TTC549 (cell line): ENCODE results near the gene ZGPAT.
"Not testable (repeated sequence)": the region's sequence is repeated elsewhere in the genome, so short reads cannot be mapped to it uniquely, and the experiment has no call there.

Experiments used
- FAIRE-seq: peaks from 2 replicates; lab custom pipeline; 2012; peaks lifted over from hg19 to GRCh38; lab: Jason Lieb, UNC

The ZGPAT gene

GRCh38 chr20:63707558-63708300 is at the start of gene ZGPAT, which contains the start of gene ARFRP1:
TSS of gene ZGPAT (plus strand) at chr20:63708039. CDS start at chr20:63708581, 542 bp downstream.
TSS of gene ARFRP1 (minus strand) at chr20:63707976. CDS start at chr20:63707091, 885 bp downstream.
- no peak for FAIRE-seq

- FAIRE-seq, result no peak
These were observed 49.1 kb upstream of the ZGPAT start for GRCh38 chr20:63658749-63659187.

GRCh38 chr20:63659370-63659769 is 48.5 kb upstream of the ZGPAT start:
- FAIRE-seq, result no peak

GRCh38 chr20:63660174-63660573 is 47.7 kb upstream of the ZGPAT start:
- FAIRE-seq, result not testable (repeated sequence)

GRCh38 chr20:63660622-63661021 is 47.2 kb upstream of the ZGPAT start:
- no peak for FAIRE-seq

- FAIRE-seq, result no peak
These were observed 46.7 kb upstream of the ZGPAT start for GRCh38 chr20:63661108-63661507.

- no peak for FAIRE-seq
These were observed 45.7 kb upstream of the ZGPAT start for GRCh38 chr20:63661959-63662812.

- no peak for FAIRE-seq
These were observed 45.0 kb upstream of the ZGPAT start for GRCh38 chr20:63662813-63663189.

- no peak for FAIRE-seq
These were observed 44.3 kb upstream of the ZGPAT start for GRCh38 chr20:63663332-63664066.

- no peak for FAIRE-seq
These were observed 43.5 kb upstream of the ZGPAT start for GRCh38 chr20:63664143-63664851.

GRCh38 chr20:63664861-63665594 is 42.8 kb upstream of the ZGPAT start:
- FAIRE-seq, result no peak

GRCh38 chr20:63665708-63666107 is 42.1 kb upstream of the ZGPAT start:
- FAIRE-seq, result no peak

GRCh38 chr20:63667858-63668257 is 40.0 kb upstream of the ZGPAT start:
- no peak for FAIRE-seq

GRCh38 chr20:63668351-63668750 is 39.5 kb upstream of the ZGPAT start:
- FAIRE-seq, result no peak

GRCh38 chr20:63671695-63672094 is 36.1 kb upstream of the ZGPAT start:
- not testable (repeated sequence) for FAIRE-seq

GRCh38 chr20:63672666-63673065 is 35.2 kb upstream of the ZGPAT start:
- FAIRE-seq, result no peak

- no peak for FAIRE-seq
These were observed 33.9 kb upstream of the ZGPAT start for GRCh38 chr20:63673951-63674350.

- no peak for FAIRE-seq
These were observed 32.0 kb upstream of the ZGPAT start for GRCh38 chr20:63675681-63676368.

- FAIRE-seq, result no peak
These were observed 29.8 kb upstream of the ZGPAT start for GRCh38 chr20:63678071-63678470.

GRCh38 chr20:63678667-63679465 is 29.0 kb upstream of the ZGPAT start:
- no peak for FAIRE-seq
